Inflammatory macrophage (primary cell): Measurements from ENCODE around the gene LMAN1L.

Experiments used
- DNase-seq, 2 donors: peaks; one replicate each; pipeline ENCODE4 v3.0.0-alpha.2; 2020 to 2022

LMAN1L gene

DNA sequence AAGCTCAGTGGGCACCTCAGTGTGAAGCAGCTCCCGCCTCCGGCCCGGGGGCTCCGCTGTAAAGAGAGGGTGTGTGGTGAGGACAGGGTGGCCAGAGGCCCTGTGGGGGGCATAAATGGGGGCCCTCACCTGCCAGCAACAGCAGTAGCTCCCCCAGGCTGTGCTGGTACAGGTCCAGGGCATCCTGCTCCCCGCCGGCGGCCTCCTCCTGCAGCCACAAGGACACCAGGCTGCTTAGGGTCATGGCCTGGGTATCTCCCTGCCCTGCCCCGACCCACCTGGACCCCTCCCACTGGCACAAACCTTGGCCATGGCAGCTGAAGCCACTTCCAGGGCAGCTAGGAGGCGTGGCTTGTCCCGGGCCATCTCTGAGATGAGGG lies 25.5 kb downstream of the LMAN1L start:
- no peak for DNase-seq

DNA sequence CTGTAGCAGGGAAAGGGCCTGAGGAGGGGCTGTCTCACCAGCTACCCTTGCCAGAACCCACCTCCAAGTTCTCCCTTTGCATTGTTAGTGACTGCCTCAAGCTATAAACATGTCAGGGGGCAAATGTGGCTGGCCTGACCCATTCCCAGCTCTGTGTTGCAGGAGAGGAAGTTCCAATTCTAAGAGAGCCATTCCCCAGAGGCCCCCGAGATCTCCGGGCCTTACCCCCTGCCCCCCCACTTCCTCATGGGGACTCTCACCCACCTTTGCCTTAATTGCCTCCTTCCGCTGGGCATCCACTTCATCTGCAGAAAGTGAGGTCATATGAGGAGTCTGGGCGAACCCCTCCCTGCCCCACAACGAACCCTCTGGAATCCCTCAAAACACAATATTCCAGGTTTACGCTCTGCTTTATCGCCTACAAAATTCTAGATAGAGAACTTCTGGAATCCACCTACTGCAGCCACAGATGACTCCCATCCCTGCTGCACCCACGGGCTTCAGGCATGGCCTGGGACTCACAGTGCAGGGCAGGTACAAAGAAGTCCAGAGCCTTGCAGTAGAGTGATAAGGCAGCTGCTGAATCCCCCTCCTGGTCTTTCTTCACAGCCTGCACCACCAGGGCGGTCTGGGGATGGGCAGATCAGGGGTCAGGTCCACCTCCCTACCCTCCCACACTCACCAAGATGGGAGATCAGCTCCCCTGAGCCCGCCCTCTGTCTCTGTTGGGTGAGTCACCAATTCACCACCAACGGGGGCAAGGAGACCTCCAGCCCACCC lies 26.3 kb downstream of the LMAN1L start:
- no peak for DNase-seq

DNA sequence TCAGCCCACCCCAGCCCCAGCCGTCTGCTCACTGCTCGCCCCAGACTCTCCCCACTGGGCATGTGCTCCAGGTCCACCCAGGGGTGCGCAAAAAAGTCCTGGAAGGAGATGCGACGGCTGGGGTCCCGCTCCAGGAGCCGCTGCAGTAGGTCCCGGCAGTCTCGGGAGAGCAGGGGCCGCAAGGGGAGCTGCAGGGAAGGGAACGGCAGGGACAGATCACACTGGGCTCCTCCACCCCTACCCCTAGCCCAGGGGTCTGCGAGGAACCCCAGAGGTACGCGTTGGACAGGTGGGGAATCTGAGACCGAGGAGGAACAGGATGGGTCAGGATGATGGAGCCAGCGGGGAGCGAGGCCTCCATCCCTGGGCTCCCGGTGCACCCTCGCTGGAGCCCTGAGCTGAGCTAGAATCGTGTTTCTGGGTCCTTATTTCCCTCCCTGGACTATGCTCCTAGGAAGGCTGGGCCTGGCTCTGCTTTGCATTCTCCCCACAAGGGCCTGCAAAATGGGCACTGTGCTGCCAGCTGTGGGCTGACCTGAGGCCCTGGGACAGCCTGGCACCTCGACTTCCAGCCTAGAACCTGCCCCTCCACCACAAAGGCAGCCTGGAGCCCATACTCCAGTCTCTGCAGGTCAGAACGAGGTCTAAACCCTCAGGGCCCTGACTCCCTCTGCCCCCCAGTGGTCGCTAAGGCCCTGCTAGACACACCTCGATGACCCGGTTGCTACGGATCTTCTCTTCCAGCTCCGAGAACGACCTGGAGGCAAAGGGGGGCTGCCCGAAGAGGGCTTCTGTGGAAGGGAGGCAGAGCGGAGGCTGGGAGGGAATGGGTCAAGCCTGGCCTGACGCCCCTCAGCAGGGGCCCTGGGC lies 27.1 kb downstream of the LMAN1L start:
- no peak for DNase-seq

DNA sequence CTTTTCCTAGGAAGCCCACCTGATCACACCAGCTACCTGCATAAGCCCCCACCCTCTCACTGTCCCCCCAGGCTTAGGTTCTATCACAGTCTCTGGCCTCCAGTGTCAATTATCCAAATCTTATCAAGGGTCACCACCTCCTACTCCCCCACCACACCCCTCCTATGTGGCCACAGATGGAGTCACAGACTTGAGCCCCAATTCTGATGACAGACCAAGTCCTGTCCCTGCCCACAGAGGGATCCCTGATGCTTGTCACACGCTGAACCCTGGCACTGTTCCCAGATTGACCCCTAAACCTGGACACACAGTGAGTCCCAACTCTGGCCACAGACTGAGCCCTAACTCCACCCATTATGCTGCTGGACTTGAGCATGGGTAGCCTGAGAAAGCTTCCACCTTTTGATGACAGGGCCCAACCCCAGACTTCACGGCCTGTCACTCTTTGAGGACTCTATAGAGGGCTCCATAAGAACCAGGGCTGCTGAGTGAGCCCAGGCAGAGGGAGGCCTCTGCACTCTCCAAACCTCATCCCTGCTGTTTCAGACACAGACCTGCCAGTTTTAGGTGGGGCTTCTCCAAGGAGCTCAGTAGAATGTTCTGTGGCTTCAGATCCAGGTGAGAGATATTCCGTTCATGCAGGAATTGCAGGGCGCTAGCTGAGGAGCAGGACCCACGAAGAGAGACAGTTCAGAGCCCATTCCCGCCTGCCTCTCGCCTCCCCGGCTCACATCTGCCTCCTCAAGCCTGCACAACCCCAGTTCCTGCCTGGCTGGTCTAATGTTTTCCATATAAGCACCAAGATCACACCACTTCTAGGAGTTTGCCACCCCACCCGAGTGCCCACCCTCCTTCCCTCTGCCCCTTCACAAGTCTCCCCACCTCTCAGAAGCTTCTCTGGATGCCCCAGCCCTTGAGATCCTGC lies 28.5 kb downstream of the LMAN1L start:
- DNase-seq, result no peak

DNA sequence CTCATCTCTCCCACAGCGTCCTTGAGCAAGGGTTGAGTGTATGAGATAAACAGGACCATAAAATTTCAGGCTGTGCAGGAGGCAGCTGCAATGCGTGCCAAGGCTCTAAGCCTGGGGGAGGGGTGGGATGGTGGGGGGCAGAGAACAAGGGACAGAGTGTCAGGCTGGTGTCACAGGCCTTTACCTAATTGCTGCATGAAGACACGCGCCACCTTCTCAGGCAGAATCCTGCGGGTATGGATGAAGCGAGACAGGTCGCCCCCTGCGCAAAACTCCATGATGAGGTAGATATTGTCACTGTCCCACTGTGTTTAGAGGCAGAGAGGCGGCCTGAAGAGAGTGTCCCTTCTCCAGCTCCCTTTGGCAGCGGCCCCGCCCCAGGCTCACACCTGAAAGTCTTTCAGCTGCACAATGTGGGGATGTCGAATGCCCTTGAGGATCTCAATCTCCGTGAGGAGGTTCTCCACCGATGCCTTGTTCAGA lies 29.3 kb downstream of the LMAN1L start:
- DNase-seq, result no peak

DNA sequence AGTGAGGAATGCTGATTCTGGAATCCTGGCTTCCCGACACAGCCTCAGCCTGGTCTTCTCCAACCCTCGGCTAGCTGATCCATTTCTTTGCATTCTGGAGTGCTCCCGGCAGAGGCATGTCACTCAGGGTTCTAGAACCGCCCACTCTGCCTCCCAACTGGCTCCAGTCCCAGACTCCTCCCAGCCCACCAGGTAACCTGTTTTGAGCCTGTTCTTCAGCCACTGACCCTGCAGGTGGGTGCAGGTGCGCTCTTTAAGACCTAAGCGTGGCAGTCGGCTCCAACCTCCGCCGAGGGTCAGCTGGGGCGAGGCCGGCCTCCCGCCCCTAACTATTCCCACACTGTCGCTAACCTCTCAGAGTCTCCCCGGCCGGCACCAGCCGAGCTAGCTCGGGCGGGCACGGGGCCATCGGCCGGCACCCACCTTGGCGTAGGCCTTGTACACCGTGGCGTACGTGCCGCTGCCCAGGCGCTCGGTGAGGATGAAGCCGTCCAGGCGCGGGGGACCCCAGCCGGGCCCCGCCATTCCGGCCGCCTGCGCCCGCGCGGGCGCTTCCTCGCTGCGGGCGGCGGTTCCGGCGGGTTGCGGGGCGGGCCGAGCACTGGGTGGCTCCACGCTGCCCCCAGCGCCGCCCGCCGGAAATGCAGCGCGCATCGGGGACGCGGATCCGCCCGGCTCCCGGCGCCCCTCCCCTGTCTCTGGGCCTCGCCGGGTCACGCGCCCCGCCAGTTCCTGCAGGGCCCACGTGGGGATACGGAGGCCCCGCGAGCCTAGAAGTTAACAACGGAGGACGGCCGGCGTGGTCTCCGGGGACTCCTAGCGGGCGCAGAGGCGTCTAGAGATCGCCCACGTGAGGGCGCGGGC lies 30.2 kb downstream of the LMAN1L start, which contains the start of gene ULK3:
ULK3 (minus strand) TSS at position 576 of the 864 bp plus-strand sequence; CDS start at position 525, 51 bp downstream.
- DNase-seq, result peak; percentile 93 to 94

DNA sequence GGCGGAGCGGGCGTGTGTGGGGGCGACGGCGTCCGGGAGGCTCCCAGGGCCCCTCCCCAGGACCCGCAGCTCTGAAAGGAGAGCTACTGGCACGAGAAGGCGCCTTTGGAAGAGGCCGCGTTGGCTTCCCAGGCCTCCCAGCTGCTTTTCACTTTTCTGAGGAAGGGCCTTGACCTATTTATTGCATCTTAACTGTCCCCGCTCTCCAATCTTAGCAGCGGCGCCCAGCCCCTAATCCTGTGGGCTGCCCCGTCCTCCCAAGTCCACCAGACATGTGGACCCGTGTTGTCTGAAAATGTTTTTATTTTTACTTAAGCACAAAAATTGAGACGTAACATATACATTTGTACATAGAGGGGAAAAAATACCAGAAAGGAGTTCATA lies 30.8 kb downstream of the LMAN1L start:
- no peak for DNase-seq

DNA sequence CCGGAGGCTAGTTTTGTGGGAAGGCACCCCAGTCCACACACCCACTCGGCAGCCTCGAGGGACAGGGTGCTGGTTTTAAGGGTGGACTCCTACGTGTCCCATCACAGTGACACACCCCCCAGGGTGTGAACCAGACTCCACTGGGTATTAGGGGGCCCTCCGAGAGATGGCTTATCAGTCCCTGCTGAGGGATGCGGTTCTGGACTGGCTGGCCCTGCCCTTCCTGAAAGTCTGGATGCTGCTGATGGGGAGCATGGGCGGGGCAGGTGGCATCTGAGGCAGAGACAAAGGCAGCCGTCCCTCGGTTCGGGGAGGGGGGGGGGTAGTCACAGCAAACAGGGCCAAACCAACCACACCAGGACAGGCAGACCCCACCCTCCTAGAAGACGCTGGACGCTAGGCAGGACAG lies 31.3 kb downstream of the LMAN1L start:
- no peak for DNase-seq

DNA sequence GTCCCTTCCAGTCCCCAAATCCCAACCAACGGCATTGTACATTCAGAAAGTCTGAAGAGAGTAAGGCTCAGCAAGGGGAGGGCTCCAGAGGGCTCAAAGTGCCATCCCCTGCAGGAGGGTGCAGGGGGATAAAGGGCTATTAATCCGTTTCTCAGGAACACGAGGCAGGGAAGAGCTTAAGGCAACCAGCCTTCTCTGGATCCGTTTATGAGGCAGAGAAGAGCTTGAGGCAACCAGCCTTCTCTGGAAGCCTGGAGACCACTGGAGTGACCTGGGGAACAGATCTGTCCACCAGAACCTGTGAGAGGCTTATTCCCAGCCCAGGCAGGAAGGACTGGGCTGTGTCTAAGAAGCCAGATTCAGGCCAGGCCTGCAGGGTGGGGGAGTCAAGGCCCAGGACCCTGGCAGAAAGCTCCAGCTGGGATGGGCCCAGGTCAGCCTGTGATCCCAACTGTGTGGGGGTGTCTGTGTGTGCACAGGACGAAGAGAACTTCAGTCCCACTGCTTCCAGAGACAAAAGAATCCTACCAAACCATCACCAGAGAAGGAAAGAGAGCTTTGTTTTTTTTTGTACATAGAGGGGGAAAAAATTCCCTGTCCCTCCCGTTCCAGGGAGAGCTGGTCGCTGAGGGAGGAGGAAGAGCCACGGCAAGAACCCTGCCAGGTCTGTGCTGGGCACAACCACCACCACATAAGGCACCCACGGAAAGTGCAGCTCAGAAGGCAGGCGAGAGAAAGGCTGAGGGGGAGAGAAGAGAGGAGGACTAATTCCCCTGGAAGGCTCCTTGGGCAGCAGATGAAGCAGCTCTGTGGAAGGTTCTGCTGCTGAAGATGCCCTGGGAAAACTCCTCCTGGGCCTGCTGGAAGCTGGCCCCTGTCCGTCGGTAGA lies 31.9 kb downstream of the LMAN1L start:
- DNase-seq, result no peak

DNA sequence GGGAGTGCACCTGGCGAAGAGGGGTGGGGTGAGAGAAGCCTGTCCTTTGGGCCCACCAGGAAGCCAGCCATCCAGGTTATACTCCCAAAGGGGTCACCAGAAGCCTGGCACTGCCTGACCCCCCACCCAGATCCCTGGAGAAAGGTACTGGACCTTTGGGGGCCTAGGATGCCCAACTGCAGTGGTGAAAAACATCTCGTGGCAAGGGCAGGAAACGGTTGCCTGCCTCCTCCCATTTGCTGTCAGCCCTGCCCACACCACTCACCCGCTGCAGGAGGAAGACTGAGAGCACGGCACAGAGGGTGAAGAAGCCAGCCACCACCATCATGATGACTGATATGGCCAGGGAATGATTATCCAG lies 32.6 kb downstream of the LMAN1L start:
- DNase-seq, result peak; percentile 6 to 45

DNA sequence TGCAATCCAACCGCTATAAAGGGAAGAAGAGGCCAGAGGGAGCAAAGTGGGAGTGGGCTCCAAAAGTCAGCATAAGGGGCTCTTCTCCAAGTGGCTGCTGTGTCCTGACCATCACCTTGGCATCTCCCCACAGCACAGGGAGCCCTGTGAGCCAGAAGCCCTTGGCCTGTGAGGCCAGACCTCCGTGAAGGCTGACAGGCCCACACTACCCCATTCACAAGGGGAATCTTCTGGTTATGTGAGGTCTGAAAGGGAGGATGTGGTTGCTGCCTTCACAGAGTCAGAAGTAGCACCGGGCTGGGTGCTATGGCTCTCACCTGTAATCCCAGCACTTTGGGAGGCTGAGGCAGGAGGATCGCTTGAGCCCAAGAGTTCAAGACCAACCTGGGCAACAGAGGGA lies 32.9 kb downstream of the LMAN1L start:
- no peak for DNase-seq

DNA sequence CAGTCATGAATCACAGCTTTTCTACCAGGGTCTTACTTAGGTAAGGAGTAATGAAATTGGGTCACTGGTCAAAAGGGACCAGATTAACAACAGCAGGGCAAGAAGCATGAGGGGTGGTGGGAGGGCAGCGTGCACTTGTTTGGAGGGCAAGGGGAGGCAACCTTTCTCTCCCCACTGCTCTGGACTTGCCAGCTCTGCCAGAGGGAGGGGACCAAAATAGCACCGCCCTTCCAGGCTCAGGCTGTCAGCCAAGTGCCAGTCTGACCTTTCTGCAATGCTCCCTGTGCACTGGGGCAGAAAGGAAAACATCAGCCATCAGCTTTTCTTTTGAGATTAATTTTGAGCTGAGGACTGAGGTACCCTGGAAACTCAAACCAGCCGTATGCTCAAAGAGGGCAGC lies 34.8 kb downstream of the LMAN1L start:
- DNase-seq, result no peak

DNA sequence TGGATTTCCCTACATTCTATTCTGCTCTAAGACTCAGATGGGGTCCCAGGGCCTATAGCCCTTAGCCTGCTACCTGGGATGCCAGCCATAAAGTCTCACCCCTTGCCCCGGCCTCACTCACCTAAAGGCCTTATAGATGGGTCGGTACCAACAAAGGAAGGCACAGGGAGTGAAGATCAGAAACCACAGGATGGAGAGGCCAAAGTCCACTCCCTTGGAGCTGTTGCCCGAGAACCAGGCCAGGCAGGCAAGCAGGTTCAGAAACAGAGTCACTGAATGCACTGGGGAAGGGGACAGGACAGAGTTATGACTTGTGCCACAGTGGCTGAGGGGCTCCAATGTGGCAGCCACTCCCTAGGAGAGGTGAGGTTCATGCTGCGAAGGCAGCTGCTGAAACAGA lies 37.8 kb downstream of the LMAN1L start:
- DNase-seq, result no peak

DNA sequence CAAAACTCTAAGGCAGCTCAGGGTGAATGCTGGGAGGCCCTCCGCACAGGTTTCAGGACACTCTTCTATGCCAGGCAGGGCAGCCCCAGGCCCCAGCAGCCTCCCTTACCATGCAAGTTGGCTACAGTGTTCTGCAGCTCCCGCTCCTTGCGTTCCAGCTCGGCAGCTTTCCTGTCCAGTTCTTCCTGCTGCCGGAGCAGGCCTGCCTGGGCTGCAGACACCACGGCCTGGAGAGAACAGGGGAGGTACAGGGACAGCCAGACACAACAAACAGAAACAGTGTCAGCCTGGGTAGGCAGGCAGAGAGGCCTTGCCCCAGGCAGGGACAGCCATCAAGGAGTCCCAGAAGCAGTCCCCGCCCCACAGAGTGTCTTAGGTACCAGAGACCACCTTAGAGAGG lies 39.3 kb downstream of the LMAN1L start:
- DNase-seq, result no peak

DNA sequence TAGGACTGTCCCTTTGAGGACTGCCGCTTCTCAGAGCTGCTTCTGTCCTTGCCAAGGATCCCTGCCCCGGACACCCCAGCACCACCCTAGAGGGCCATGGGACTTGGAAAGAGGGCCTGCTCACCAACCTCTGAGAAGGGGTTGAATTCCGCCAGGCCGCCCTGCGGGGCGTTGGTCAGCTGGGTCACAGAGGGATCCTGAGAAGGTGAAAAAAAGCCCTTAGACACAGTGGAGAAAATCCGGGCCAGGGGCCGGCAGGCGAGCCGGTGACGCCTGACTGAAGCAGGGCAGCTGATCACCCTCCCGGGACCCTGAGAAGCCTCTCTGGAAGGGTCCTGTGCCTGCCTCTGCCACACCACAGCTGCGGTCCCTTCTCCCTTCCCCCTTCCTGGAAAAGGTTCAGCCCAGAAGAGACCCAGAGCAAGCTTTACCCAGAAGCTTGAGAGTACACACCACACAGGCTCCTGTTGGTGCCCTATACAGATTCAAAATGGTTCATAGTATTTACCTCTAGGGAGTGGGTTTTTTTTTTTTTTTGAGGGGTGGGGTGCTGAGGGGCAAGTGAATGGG lies 41.9 kb downstream of the LMAN1L start:
- no peak for DNase-seq

DNA sequence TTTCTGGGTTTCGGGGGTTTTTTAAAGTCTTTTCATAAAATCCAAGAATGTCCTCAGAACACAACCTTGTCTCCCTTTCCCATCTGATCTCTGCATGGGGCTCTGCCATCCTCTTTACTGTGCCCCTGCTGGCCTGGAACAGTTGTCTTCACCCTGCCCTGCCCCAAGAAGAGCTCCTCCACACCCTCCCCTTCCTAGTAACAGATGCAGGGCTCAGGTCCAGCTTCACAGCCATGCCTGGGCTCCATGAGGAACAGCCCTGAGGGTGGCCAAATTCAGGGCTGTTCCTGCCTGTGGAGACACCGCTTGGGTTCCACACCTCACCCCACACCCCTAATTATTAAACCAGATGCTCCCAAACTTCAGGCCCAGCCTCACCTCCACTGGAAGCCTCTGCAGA lies 43.2 kb downstream of the LMAN1L start:
- DNase-seq, result no peak

DNA sequence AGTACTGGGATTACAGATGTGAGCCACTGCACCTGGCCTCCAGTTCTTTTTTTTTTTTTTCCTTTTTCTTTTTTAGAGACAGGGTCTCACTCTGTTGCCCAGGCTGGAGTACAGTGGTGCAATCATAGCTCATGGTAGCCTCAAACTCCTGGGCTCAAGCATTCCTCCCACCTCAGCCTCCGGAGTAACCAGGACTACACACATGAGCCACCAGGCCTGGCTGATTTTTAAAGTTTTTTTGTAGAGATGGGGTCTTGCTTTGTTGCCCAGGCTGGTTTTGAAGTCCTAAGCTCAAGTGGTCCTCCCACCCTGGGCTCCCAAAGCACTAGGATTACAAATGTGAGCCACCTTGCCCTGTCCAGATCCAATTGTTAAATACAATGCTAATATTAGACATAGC lies 43.9 kb downstream of the LMAN1L start:
- DNase-seq, result no peak

DNA sequence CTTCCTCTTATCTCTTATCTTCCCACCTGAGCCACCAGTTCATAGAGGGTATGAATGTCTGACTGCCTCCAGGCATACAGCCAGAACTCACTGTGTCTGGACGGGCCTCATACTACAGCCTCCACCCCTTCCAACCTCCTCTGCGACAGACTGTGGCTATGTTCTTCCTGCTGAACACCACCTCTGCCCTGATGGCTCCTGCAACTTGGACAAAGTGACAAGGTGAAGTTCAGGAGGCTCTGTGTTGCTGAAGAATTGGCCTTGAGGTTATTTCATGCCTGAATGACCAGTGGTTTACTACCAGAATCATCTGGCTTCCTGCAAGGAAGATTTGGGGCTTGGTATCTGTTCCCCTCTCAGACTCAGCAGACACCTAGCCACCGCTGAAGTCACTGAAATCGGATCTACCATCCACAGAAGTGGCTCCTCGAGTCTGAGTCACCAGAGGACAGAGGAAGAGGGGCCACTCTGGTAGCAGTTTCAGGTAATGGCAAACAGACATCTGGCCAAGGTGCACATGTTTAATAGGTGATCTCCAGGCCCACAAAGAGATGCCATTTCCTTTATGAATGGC lies 44.5 kb downstream of the LMAN1L start:
- no peak for DNase-seq

DNA sequence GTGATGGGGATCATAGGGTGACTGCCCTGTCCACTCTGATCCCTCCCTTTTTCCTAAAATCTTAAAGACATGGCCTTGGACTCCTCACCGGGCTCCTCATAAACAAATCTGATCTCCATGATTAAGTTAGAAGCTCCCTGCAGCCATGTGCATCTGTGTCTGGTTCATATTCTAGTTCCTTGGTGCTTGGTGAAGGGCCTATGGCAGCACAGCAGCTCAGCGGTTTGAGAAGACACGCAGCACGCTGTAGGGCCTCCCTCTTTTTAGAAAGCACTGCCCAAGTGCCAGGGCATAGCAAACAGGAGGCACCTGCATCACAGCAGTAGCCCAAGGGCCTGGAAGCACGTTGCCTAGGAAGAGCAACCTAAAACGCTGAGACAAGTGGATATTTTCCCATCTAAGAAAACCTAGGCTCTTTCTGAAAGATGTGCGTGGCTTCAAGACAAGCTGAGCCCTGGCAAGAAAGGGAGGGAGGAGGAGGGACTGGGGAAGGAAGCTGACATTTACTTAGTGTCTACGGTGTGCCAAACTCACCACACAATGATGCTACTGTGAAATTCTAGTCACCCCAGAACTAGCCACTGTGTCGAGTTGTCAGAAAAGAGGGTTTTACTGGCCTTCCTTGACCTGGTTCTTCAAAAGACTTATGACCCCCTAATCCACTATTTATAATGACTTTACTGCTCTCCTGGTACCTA lies 45.2 kb downstream of the LMAN1L start:
- DNase-seq, result no peak
